Measurements from ENCODE around the gene RGMA.
"Not testable (repeated sequence)": the region's sequence is repeated elsewhere in the genome, so short reads cannot be mapped to it uniquely, and the experiment has no call there.

Gene RGMA

GRCh38 chr15:93048759-93049161 lies 40.3 kb downstream of the RGMA start:
- DNase-seq (no peak), ATAC-seq (no peak)
- H3K4me1 Mint-ChIP-seq, result peaks cover 21% of the 10 kb centered on the region
- no peak overlapping the region for H3K27ac Mint-ChIP-seq
- H3K27me3 Mint-ChIP-seq, result peaks cover 17% of the 10 kb centered on the region
- H3K9me3 Mint-ChIP-seq, result peaks cover 6 to 12% of the 10 kb centered on the region in 2 donors
- H3K4me3 Mint-ChIP-seq, result no peak overlapping the region

- Mint-ChIP-seq H3K27ac (no peak overlapping the region), H3K4me3 (no peak overlapping the region), H3K27me3 (peaks cover 17% of the 10 kb centered on the region), H3K4me1 (peaks cover 21% of the 10 kb centered on the region), H3K9me3 (peaks cover 6 to 12% of the 10 kb centered on the region in 2 donors)
- ATAC-seq (no peak), DNase-seq (no peak)
Observed at GRCh38 chr15:93048426-93048721, 40.6 kb downstream of the RGMA start.

GRCh38 chr15:93047621-93048425 lies 41.2 kb downstream of the RGMA start:
- no peak for DNase-seq
- Mint-ChIP-seq H3K27ac (peak overlapping the region; percentile 8 to 90), H3K4me3 (peak overlapping the region in 1 of 2 donors; percentile 21)

GRCh38 chr15:93046721-93047120 lies 42.3 kb downstream of the RGMA start:
- Mint-ChIP-seq H3K27ac (peak overlapping the region in 1 of 2 donors; percentile 50), H3K9me3 (peaks cover 6 to 12% of the 10 kb centered on the region in 2 donors), H3K4me3 (no peak overlapping the region), H3K4me1 (peaks cover 21% of the 10 kb centered on the region), H3K27me3 (peaks cover 17% of the 10 kb centered on the region)
- DNase-seq (no peak), ATAC-seq (no peak)

More at GRCh38 chr15:93047621-93048425, 41.2 kb downstream of the RGMA start:
- peak; percentile 34 for ATAC-seq
- Mint-ChIP-seq H3K9me3 (peaks cover 6 to 12% of the 10 kb centered on the region in 2 donors), H3K27me3 (peaks cover 17% of the 10 kb centered on the region), H3K4me1 (peaks cover 21% of the 10 kb centered on the region)

- DNase-seq (no peak), ATAC-seq (no peak)
- Mint-ChIP-seq H3K4me1 (peaks cover 21% of the 10 kb centered on the region), H3K4me3 (no peak overlapping the region), H3K9me3 (peaks cover 6 to 12% of the 10 kb centered on the region in 2 donors), H3K27me3 (peaks cover 17% of the 10 kb centered on the region), H3K27ac (no peak overlapping the region)
Observed at GRCh38 chr15:93046120-93046519, 42.9 kb downstream of the RGMA start.

GRCh38 chr15:93045191-93045785 lies 43.7 kb downstream of the RGMA start:
- no peak for DNase-seq
- no peak for ATAC-seq
- Mint-ChIP-seq H3K27ac (no peak overlapping the region), H3K27me3 (peaks cover 17% of the 10 kb centered on the region), H3K4me3 (no peak overlapping the region), H3K4me1 (peaks cover 21% of the 10 kb centered on the region), H3K9me3 (peaks cover 6 to 12% of the 10 kb centered on the region in 2 donors)

GRCh38 chr15:93044301-93045190 lies 44.5 kb downstream of the RGMA start:
- ATAC-seq (peak; percentile 18), DNase-seq (no peak)
- H3K4me1 Mint-ChIP-seq, result peaks cover 21% of the 10 kb centered on the region
- H3K9me3 Mint-ChIP-seq, result peaks cover 6 to 12% of the 10 kb centered on the region in 2 donors
- H3K4me3 Mint-ChIP-seq, result no peak overlapping the region
- H3K27ac Mint-ChIP-seq, result no peak overlapping the region
- peaks cover 17% of the 10 kb centered on the region for H3K27me3 Mint-ChIP-seq

GRCh38 chr15:93043621-93044300 lies 45.2 kb downstream of the RGMA start:
- ATAC-seq (peak; percentile 5), DNase-seq (no peak)
- Mint-ChIP-seq H3K4me3 (no peak overlapping the region), H3K27me3 (peaks cover 17% of the 10 kb centered on the region), H3K27ac (peak overlapping the region in 1 of 2 donors; percentile 67), H3K4me1 (peaks cover 14% of the 10 kb centered on the region), H3K9me3 (peaks cover 6 to 12% of the 10 kb centered on the region in 2 donors)

GRCh38 chr15:93042691-93043378 lies 46.2 kb downstream of the RGMA start:
- DNase-seq (no peak), ATAC-seq (no peak)
- H3K27ac Mint-ChIP-seq, result no peak overlapping the region
- H3K4me1 Mint-ChIP-seq, result peaks cover 6% of the 10 kb centered on the region
- no peak overlapping the region for H3K4me3 Mint-ChIP-seq
- peaks cover 6 to 12% of the 10 kb centered on the region in 2 donors for H3K9me3 Mint-ChIP-seq
- peaks cover 11% of the 10 kb centered on the region for H3K27me3 Mint-ChIP-seq

GRCh38 chr15:93042211-93042610 lies 46.8 kb downstream of the RGMA start:
- ATAC-seq, result no peak
- H3K27ac Mint-ChIP-seq, result no peak overlapping the region
- H3K4me3 Mint-ChIP-seq, result no peak overlapping the region
- H3K27me3 Mint-ChIP-seq, result peaks cover 5% of the 10 kb centered on the region
- DNase-seq, result no peak
- H3K9me3 Mint-ChIP-seq, result peaks cover 6 to 12% of the 10 kb centered on the region in 2 donors
- H3K4me1 Mint-ChIP-seq, result no peaks in the 10 kb centered on the region

- DNase-seq (no peak), ATAC-seq (no peak)
- H3K4me3 Mint-ChIP-seq, result no peak overlapping the region
- H3K9me3 Mint-ChIP-seq, result peaks cover 4 to 5% of the 10 kb centered on the region in 2 donors
- peaks cover 6% of the 10 kb centered on the region for H3K4me1 Mint-ChIP-seq
- H3K27ac Mint-ChIP-seq, result no peak overlapping the region
- H3K27me3 Mint-ChIP-seq, result no peaks in the 10 kb centered on the region
Observed at GRCh38 chr15:93041159-93041547, 47.9 kb downstream of the RGMA start.

GRCh38 chr15:93040288-93041158 lies 48.5 kb downstream of the RGMA start:
- H3K4me3 Mint-ChIP-seq, result no peak overlapping the region
- no peak for ATAC-seq
- no peak for DNase-seq
- peak overlapping the region in 1 of 2 donors; percentile 9 for H3K27ac Mint-ChIP-seq
- H3K9me3 Mint-ChIP-seq, result no peaks in the 10 kb centered on the region
- H3K27me3 Mint-ChIP-seq, result no peaks in the 10 kb centered on the region
- H3K4me1 Mint-ChIP-seq, result peaks cover 11% of the 10 kb centered on the region

- not testable (repeated sequence) for H3K27me3 Mint-ChIP-seq, ATAC-seq, DNase-seq, H3K4me3 Mint-ChIP-seq, H3K27ac Mint-ChIP-seq, H3K9me3 Mint-ChIP-seq
- H3K4me1 Mint-ChIP-seq, result peaks cover 16% of the 10 kb centered on the region
Observed at GRCh38 chr15:93039562-93040287, 49.3 kb downstream of the RGMA start.

All from stimulated activated naive CD8-positive, alpha-beta T cell treated with anti-CD3 and anti-CD28 coated beads, Interleukin-15, amount 100 ng/mL, for 72 hours (primary cell).